Hematopoietic multipotent progenitor cell treated with erythropoietin and hydrocortisone succinate and interleukin-3 and kit ligand, for 15 days (in vitro differentiated cells): ENCODE measurements around the gene NAA40.
"Not testable (repeated sequence)": the region's sequence is repeated elsewhere in the genome, so short reads cannot be mapped to it uniquely, and the experiment has no call there.

Experiments
- DNase-seq: peaks from one replicate; pipeline ENCODE4 v3.0.0-alpha.2; 2015; ENCODE audit warnings: low spot score

The NAA40 gene

GRCh38 chr11:63939397-63939891 is 642 bp downstream of the NAA40 start:
- DNase-seq, result no peak

DNA sequence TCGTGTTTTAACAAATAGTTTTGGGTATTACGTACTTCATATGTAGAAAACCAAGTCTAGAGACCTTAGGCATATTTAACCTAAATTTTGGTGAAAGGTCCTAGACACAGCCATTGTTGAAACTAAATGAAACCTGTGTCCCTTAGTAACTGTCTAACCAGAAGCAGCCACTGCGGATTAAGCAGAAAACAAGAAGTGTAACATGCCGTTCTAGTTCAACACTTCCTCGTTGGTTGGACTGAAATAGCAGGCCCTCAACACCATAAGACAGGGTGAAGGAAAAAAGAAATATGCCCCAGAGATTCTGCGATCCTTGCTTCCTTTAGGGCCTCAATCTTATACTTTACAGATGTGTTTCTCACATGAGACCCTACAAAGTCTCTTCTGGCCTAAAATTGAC is 2.0 kb downstream of the NAA40 start:
- no peak for DNase-seq

GRCh38 chr11:63941901-63942300 is 3.1 kb downstream of the NAA40 start:
- DNase-seq, result no peak

GRCh38 chr11:63942803-63943202 is 4.0 kb downstream of the NAA40 start:
- no peak for DNase-seq

GRCh38 chr11:63944987-63945386 is 6.2 kb downstream of the NAA40 start:
- peak; percentile 68 for DNase-seq

DNA sequence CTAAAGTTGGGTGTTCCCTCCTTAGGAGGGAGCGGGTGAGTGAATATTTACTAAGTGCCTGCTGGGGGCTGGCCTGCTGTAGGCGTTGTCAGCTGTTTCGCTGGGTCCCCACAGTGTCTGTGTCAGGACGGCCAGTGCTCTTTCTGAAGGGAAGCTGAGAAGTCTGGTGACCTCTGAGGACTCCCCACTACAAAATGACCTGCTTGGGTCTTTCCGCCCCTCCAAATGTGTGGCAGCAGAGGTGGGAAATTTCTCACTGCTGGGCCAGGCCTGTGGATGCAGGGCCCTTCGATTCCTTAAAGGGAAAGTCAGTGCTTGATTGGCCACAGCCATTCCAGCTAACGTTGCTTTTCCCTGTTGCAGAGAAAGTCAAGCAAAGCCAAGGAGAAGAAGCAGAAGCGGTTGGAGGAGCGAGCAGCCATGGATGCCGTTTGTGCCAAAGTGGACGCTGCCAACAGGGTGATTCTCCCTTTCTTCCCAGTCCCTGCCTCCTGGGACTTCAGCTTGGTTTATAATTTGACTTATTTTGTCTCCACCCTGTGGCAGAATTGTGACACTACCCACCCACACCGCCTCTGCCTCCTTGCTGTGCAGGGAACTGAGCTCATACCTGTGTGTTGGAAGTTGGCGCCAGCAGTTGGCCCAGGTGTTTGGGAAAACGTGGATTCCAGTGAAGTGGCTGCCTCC is 6.8 kb downstream of the NAA40 start:
- peak; percentile 71 for DNase-seq

DNA sequence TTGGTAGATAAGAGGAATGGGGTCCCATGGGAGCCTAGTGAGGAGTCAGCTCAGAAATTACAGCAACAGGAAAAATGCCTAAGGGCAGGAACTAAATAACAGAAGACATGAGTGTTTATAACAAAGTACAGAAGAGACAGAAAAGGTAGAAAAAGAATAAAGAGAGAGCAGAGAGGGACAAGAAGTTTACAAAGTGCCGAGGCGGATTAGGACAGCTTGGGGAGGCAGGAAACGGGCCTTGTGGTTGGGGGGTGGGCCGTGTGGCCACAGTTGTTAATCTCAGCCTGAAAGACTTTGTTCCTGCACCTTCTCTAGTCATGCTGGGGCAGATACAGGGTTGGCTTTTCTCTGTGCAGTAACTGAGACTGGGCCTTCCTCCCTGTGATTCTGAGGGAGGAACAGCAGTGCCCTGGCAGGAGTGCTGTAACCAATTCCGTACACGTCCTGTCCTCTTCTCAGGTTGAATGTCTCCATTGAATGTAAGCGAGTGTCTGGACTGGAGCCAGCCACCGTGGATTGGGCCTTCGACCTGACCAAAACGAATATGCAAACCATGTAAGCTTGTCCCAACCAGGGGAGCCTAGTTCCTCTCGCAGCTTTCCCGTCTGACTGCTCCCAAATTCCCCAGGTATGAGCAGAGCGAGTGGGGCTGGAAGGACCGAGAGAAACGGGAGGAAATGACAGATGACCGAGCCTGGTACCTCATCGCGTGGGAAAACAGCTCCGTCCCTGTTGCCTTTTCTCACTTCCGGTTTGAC is 13.2 kb downstream of the NAA40 start:
- no peak for DNase-seq

DNA sequence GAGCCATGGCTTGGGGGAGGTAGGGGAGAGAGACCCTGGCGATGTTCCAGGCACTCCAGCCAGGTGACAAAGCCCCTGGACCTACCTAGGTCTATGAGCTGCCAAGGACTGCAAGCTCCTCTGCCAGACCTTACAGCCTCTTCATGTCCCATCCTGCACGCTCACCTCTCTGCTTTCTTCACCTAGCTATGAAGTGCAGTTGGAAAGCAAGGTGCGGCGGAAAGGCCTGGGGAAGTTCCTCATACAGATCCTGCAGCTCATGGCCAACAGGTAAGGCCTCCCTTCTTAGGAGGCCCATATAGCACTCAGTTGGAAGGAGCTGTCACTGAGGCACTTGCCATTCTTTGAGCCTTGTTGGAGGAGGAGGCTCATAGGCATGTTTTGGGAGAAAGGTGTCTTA is 13.8 kb downstream of the NAA40 start:
- DNase-seq, result no peak

GRCh38 chr11:63958008-63958407 is 19.2 kb downstream of the NAA40 start:
- no peak for DNase-seq

DNA sequence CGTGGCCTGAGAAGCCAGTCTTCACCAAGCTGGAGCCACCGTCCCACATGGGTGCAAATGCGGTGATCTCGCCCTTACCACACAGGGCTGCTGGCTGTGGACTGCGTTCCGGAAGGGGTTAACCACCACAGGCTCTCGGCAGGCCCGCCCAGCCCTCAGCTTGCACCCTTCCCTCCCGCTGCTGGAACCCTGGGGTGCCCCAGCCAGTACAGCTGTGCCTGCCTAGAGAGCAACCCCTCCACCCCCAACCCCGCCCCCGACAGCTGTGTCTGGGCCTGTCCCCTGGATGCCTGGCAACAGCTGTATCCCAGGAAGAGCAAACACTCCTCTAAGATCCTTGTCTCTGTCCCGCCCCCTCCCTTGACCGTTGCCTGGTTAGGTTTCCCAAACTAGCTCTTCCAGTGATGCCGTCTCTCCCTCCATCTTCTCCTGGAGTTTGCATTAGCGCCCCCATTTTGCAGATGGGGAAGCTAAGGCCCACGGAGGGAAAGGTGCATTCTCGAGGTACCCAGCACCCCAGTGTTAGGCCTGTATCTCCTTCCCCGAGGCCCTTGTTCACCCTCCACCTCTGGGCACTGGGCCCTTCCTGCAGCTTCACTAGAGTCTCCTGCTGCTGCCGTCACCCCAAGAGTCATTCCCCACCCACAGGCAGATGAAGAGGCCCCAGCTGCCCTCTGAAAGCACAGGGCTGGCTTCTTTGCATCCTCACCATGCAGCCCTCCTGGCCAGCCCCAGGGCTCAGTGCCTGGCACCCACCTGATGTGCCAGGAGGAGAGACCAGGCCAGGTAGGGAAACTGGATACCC is 23.0 kb downstream of the NAA40 start:
- DNase-seq, result no peak

DNA sequence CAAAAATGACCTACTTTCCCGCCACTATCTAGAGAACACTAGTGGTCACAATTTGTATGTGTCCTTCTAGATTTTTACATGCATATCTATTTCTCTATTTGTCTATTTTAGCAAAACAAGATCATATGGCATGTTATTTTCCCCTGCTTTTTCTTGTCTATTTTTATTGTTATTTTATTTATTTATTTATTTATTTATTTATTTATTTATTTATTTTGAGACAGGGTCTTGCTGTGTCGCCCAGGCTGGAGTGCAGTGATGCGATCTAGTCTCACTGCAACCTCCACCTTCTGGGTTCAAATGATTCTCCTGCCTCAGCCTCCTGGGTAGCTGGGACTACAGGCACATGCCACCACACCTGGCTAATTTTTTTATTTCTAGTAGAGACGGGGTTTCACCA is 25.1 kb downstream of the NAA40 start:
- DNase-seq, result not testable (repeated sequence)

DNA sequence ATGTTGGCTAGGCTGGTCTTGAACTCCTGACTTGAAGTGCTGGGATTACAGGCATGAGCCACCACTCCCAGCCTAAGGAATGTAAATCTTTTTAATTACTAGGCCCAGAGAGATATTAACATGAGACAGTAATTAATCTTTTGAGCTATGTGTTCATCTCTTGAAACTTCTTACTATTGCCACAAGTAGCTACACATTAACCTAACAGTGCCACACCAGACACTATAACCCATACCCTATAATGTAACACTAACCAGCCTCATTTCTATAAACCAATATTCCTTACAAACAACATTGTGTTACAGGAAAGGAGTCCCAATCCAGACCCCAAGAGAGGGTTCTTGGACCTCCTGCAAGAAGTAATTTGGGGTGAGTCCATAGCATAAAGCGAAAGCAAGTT is 27.6 kb downstream of the NAA40 start:
- no peak for DNase-seq

DNA sequence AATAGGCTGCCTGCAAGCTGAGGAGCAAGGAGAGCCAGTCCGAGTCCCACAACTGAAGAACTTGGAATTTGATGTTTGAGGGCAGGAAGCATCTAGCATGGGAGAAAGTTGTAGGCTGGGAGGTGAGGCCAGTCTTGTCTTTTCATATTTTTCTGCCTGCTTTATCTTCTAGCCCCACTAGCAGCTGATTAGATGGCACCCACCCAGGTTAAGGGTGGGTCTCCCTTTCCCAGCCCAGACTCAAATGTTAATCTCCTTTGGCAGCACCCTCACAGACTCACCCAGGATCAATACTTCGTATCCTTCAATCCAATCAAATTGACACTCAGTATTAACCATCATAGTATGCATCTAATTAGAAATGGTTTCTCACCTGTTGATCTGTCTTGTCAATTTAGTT is 30.7 kb downstream of the NAA40 start:
- DNase-seq, result peak; percentile 29

DNA sequence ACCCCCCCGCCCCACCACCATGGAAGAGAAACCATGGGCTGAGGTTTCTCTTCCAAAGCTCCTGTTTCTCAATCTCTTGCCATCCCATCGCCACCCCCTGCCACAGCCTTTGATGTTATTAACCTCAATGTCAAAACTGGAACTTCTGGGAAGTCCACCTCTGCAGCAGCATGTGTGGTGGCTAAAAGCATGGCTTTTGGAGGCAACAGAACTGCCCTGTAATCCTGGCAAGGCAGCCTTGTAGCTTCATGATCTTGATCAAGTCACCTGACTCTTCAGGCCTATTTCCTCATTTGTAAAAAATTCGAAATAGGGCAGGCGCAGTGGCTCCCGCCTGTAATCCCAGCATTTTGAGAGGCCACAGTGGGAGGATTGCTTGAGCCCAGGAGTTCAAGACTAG is 32.1 kb downstream of the NAA40 start:
- no peak for DNase-seq

DNA sequence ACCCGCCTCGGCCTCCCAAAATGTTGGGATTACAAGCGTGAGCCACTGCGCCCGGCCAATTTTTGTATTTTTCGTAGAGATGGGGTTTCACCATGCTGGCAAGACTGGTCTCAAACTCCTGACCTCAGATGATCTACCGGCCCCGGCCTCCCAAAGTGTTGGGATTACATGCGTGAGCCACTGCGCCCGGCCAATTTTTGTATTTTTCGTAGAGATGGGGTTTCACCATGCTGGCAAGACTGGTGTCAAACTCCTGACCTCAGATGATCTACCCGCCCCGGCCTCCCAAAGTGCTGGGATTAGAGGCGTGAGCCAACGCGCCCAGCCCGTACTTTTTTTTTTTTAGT is 35.1 kb downstream of the NAA40 start:
- DNase-seq, result not testable (repeated sequence)

- peak; percentile 100 for DNase-seq
Observed at GRCh38 chr11:63974259-63975143, 35.7 kb downstream of the NAA40 start, which contains the start of gene COX8A. Gene COX8A (plus strand): TSS chr11:63974620. CDS start chr11:63974681, 61 bp downstream.

GRCh38 chr11:63978551-63979239 is 39.9 kb downstream of the NAA40 start:
- DNase-seq, result no peak

DNA sequence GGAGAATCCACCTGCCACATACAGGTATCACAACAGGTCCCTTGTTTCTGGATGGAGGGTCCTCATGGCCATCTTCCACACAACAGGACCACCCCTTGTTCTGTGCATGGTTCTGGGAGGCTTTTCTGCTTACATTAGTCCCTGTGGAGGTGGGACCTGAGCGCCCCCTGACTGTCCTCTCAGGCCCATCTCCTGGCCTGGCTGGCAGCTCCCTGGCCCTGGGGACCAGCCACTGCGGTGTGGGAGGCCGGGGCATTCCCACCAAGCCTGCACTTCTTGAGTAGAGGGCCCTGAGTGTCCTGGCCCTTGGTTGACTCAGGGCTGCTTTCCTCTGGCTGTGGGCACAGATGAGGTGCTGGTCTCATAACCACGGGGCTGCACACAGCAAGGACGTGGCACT is 40.6 kb downstream of the NAA40 start:
- no peak for DNase-seq

DNA sequence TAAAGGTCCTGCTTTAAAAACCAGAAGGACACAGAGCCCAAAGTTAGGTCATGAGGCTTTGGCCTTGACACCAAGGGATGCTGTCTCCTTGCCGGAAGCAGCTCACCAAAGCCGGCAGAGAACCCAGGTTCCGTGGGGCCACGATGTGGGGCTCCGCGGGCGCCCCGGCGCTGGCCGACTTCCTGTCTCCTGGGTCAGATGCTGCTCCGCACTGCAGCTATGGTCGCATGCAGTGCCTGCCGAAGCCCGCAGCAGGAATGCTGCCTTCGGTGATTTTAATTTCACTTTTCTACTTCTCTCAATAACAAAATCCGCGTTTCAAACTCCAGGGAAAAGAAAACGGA is 47.0 kb downstream of the NAA40 start:
- no peak for DNase-seq

GRCh38 chr11:63986156-63986931 is 47.5 kb downstream of the NAA40 start, which contains the start of gene OTUB1:
Gene OTUB1 (plus strand): TSS chr11:63986438. CDS start chr11:63986457, 19 bp downstream.
- DNase-seq, result peak; percentile 83
